H1 (cell line): Measurements from ENCODE around the gene UXT. TPM values are rescaled to one million over a fixed set of nuclear protein-coding genes. Genes with fewer than 3 reads are reported as not detected.

Source experiments
- CTCF ChIA-PET: fragments of 300-600 bp; sonication (Branson Sonifier 250); formaldehyde crosslinking; loops from one replicate; lab custom pipeline; 2021; ENCODE audit not compliant: partially characterized antibody; lab: Charles Lee
- POLR2A ChIA-PET: fragments of 300-600 bp; sonication (Branson Sonifier 250); formaldehyde crosslinking; loops from one replicate; lab custom pipeline; 2021; ENCODE audit warnings: inconsistent platforms; ENCODE audit not compliant: partially characterized antibody; lab: Charles Lee
- DNase-seq, 2 experiments: peaks; one replicate each; pipeline versions ENCODE4 v3.0.0 to v3.0.0-alpha.2; 2010 to 2022; ENCODE audit warnings: low spot score in 2 of 2, low read depth in 1 of 2, mixed read lengths in 1 of 2
- FAIRE-seq: peaks from 2 replicates; lab custom pipeline; 2011; peaks lifted over from hg19 to GRCh38; lab: Jason Lieb, UNC
- H2AFZ ChIP-seq: 2 replicates; pipeline ENCODE4 v1.8.1; 2012; ENCODE audit warnings: low read length, inconsistent platforms
- H2AK5ac ChIP-seq: 2 replicates; pipeline ENCODE4 v1.6.1; 2013; ENCODE audit warnings: low read depth, low read length
- H2BK120ac ChIP-seq: replicated peaks from 2 replicates; pipeline ENCODE3; 2013; ENCODE audit warnings: low read depth, low read length, inconsistent platforms
- H2BK12ac ChIP-seq: 2 replicates; pipeline ENCODE4 v1.6.1; 2013; ENCODE audit warnings: low read depth, low read length
- H2BK15ac ChIP-seq: 2 replicates; pipeline ENCODE4 v1.6.1; 2013; ENCODE audit warnings: low read length
- H2BK20ac ChIP-seq: 2 replicates; pipeline ENCODE4 v1.6.1; 2013; ENCODE audit warnings: low read length
- H2BK5ac ChIP-seq: 2 replicates; pipeline ENCODE4 v1.6.1; 2013; ENCODE audit warnings: low read depth, low read length
- H3K14ac ChIP-seq: 2 replicates; pipeline ENCODE4 v1.6.1; 2013; ENCODE audit warnings: inconsistent platforms; ENCODE audit not compliant: insufficient read length
- H3K18ac ChIP-seq: 2 replicates; pipeline ENCODE4 v1.6.1; 2013; ENCODE audit warnings: low read length; ENCODE audit errors: extremely low read depth
- H3K23ac ChIP-seq: 2 replicates; pipeline ENCODE4 v1.6.1; 2013; ENCODE audit warnings: inconsistent platforms; ENCODE audit not compliant: insufficient read length
- H3K23me2 ChIP-seq: 2 replicates; pipeline ENCODE4 v1.6.1; 2013; ENCODE audit warnings: low read depth, low read length
- H3K27ac ChIP-seq: 2 replicates; pipeline ENCODE4 v1.6.1; 2011; ENCODE audit warnings: low read depth, low read length, inconsistent platforms
- H3K27me3 ChIP-seq, 4 experiments: replicated peaks in 1 of 4; 1 replicate in 1 of 4; 2 replicates in 3 of 4; pipeline versions ENCODE4 v1.6.1 to v1.8.1; 2011 to 2013; ENCODE audit warnings: low read length in 3 of 4, mild to moderate bottlenecking in 3 of 4, inconsistent platforms in 2 of 4, mixed read lengths in 2 of 4, moderate library complexity in 1 of 4; ENCODE audit not compliant: control insufficient read depth in 3 of 4, insufficient read depth in 3 of 4; ENCODE audit errors: extremely low read depth in 1 of 4
- H3K36me3 ChIP-seq, 4 experiments: 2 replicates each; pipeline versions ENCODE4 v1.6.1 to v1.8.1; 2011 to 2013; ENCODE audit warnings: mild to moderate bottlenecking in 4 of 4, low read length in 3 of 4, moderate library complexity in 2 of 4, control low read depth in 1 of 4, inconsistent platforms in 1 of 4; ENCODE audit not compliant: insufficient read depth in 4 of 4, control insufficient read depth in 2 of 4
- H3K4ac ChIP-seq: replicated peaks from 2 replicates; pipeline ENCODE3; 2013; ENCODE audit warnings: low read length, low read depth, mixed read lengths, inconsistent platforms; ENCODE audit not compliant: insufficient read length
- H3K4me1 ChIP-seq, 4 experiments: replicated peaks in 1 of 4; 1 replicate in 1 of 4; 2 replicates in 3 of 4; pipeline versions ENCODE4 v1.6.1 to v1.8.1; 2011 to 2013; ENCODE audit warnings: low read length in 3 of 4, inconsistent platforms in 2 of 4, mixed read lengths in 1 of 4; ENCODE audit not compliant: insufficient read depth in 4 of 4, control insufficient read depth in 3 of 4
- H3K4me2 ChIP-seq, 2 experiments: 2 replicates each; pipeline versions ENCODE4 v1.6.1 to v1.8.1; 2011 to 2013; ENCODE audit warnings: low read depth in 2 of 2, low read length in 2 of 2, control low read depth in 1 of 2, inconsistent platforms in 1 of 2, mild to moderate bottlenecking in 1 of 2; ENCODE audit not compliant: insufficient read depth in 1 of 2
- H3K4me3 ChIP-seq, 4 experiments: fragments of 200-600, 300-600 bp in 1 of 4; sonication (generic), shearing (Covaris generic), sonication (Bioruptor Twin) in 1 of 4; 2 replicates each; pipeline versions ENCODE4 v1.5.1 to v1.8.1; 2011 to 2016; ENCODE audit warnings: low read length in 4 of 4, low read depth in 3 of 4, control low read depth in 2 of 4, inconsistent platforms in 2 of 4, mild to moderate bottlenecking in 2 of 4, mixed read lengths in 1 of 4, moderate library complexity in 1 of 4; ENCODE audit not compliant: insufficient read depth in 2 of 4; ENCODE audit errors: extremely low read depth in 1 of 4
- H3K56ac ChIP-seq: replicated peaks from 2 replicates; pipeline ENCODE3; 2013; ENCODE audit warnings: low read depth, mild to moderate bottlenecking, mixed read lengths, low read length, inconsistent platforms; ENCODE audit not compliant: insufficient read length
- H3K79me1 ChIP-seq: 2 replicates; pipeline ENCODE4 v1.6.1; 2013; ENCODE audit warnings: low read depth, low read length, control low read depth
- H3K79me2 ChIP-seq, 2 experiments: 2 replicates each; pipeline versions ENCODE4 v1.6.1 to v1.8.1; 2012 to 2013; ENCODE audit warnings: low read length in 2 of 2, mild to moderate bottlenecking in 2 of 2, inconsistent platforms in 1 of 2; ENCODE audit not compliant: insufficient read depth in 2 of 2, control insufficient read depth in 1 of 2
- H3K9ac ChIP-seq, 4 experiments: replicated peaks in 1 of 4; 1 replicate in 1 of 4; 2 replicates in 3 of 4; pipeline versions ENCODE4 v1.6.1 to v1.8.1; 2011 to 2013; ENCODE audit warnings: low read depth in 3 of 4, low read length in 3 of 4, control low read depth in 2 of 4, mild to moderate bottlenecking in 2 of 4, moderate library complexity in 2 of 4, inconsistent platforms in 1 of 4; ENCODE audit errors: extremely low read depth in 1 of 4
- H3K9me3 ChIP-seq, 2 experiments: 2 replicates each; pipeline versions ENCODE4 v1.6.1 to v1.8.1; 2012 to 2013; ENCODE audit warnings: mild to moderate bottlenecking in 2 of 2, moderate library complexity in 2 of 2, control low read depth in 1 of 2, inconsistent platforms in 1 of 2, low read depth in 1 of 2, low read length in 1 of 2, mixed read lengths in 1 of 2; ENCODE audit not compliant: insufficient read depth in 2 of 2
- H4K20me1 ChIP-seq, 2 experiments: replicated peaks in 1 of 2; 2 replicates each; pipeline versions ENCODE3 to v1.8.1; 2011 to 2013; ENCODE audit warnings: inconsistent platforms in 2 of 2, low read length in 2 of 2, mild to moderate bottlenecking in 1 of 2; ENCODE audit not compliant: insufficient read depth in 2 of 2, control insufficient read depth in 1 of 2
- H4K5ac ChIP-seq: 2 replicates; pipeline ENCODE4 v1.6.1; 2013; ENCODE audit warnings: low read length, low read depth, mixed read lengths, inconsistent platforms; ENCODE audit not compliant: insufficient read length
- H4K8ac ChIP-seq: 2 replicates; pipeline ENCODE4 v1.8.0; 2013; ENCODE audit warnings: mild to moderate bottlenecking, moderate library complexity, low read length, inconsistent platforms; ENCODE audit not compliant: insufficient read depth; ENCODE audit errors: extremely low read depth
- H4K91ac ChIP-seq: replicated peaks from 2 replicates; pipeline ENCODE3; 2013; ENCODE audit warnings: low read length, mixed read lengths, inconsistent platforms; ENCODE audit not compliant: insufficient read length
- ATF3 ChIP-seq: IDR thresholded peaks from 2 replicates; pipeline ENCODE4 v1.6.1; 2011; ENCODE audit warnings: low read depth, mild to moderate bottlenecking, low read length; ENCODE audit not compliant: insufficient read depth
- BACH1 ChIP-seq: IDR thresholded peaks from 2 replicates; pipeline ENCODE4 v1.6.1; 2012; ENCODE audit warnings: low read length, improper control_type of control experiment
- BRCA1 ChIP-seq: IDR thresholded peaks from 2 replicates; pipeline ENCODE4 v1.6.1; 2012; ENCODE audit warnings: low read depth, low read length, improper control_type of control experiment
- EP300 ChIP-seq, 2 experiments: IDR thresholded peaks; 1 replicate in 1 of 2; 2 replicates in 1 of 2; pipeline ENCODE4 v1.6.1; 2011 to 2012; ENCODE audit warnings: low read depth in 2 of 2, low read length in 2 of 2, mild to moderate bottlenecking in 2 of 2, borderline replicate concordance in 1 of 2, inconsistent platforms in 1 of 2, moderate library complexity in 1 of 2
- GTF2F1 ChIP-seq: IDR thresholded peaks from 2 replicates; pipeline ENCODE4 v1.6.1; 2012; ENCODE audit warnings: low read depth, low read length, improper control_type of control experiment, borderline replicate concordance
- NRF1 ChIP-seq: IDR thresholded peaks from 2 replicates; pipeline ENCODE4 v1.6.1; 2011; ENCODE audit warnings: mild to moderate bottlenecking, low read depth, low read length, improper control_type of control experiment
- POLR2A ChIP-seq, 2 experiments: IDR thresholded peaks; 1 replicate in 1 of 2; 2 replicates in 1 of 2; pipeline ENCODE4 v1.6.1; 2011; ENCODE audit warnings: low read depth in 2 of 2, low read length in 2 of 2, mild to moderate bottlenecking in 2 of 2; ENCODE audit errors: control extremely low read depth in 1 of 2
- POLR2AphosphoS5 ChIP-seq: IDR thresholded peaks from 2 replicates; pipeline ENCODE4 v1.6.1; 2011; ENCODE audit warnings: low read depth, low read length
- RBBP5 ChIP-seq: IDR thresholded peaks from 2 replicates; pipeline ENCODE4 v1.7.1; 2012; ENCODE audit warnings: low read depth, mild to moderate bottlenecking, inconsistent platforms, low read length, moderate library complexity, borderline replicate concordance
- RFX5 ChIP-seq: IDR thresholded peaks from 2 replicates; pipeline ENCODE4 v1.6.1; 2011; ENCODE audit warnings: low read depth, low read length, improper control_type of control experiment, borderline replicate concordance
- SIRT6 ChIP-seq: IDR thresholded peaks from one replicate; pipeline ENCODE4 v1.7.1; 2012; ENCODE audit warnings: low read length, inconsistent platforms
- SP1 ChIP-seq: IDR thresholded peaks from 2 replicates; pipeline ENCODE4 v1.6.1; 2011; ENCODE audit warnings: low read depth, low read length
- SP4 ChIP-seq: IDR thresholded peaks from 2 replicates; pipeline ENCODE4 v1.6.1; 2012; ENCODE audit warnings: low read length, inconsistent platforms
- WGBS, 2 experiments: shearing (Covaris generic) in 1 of 2; methylation state at CpG; one replicate each; pipeline versions ENCODE4 v1.1.6 to v1.1.7; 2013 to 2015; ENCODE audit warnings: low lambda C conversion rate in 2 of 2, mixed read lengths in 2 of 2, inconsistent platforms in 1 of 2, low coverage in 1 of 2, missing lambda C conversion rate in 1 of 2; ENCODE audit not compliant: insufficient replicate concordance in 2 of 2, insufficient coverage in 1 of 2, insufficient read length in 1 of 2; ENCODE audit errors: extremely low coverage in 1 of 2, missing lambda C conversion rate in 1 of 2; 5-methylcytosine and 5-hydroxymethylcytosine counted together
- polyA plus RNA-seq, 7 experiments: library from polyadenylated mRNA; depleted of rRNA in 3 of 7; stranded (reverse) in 5 of 7; unstranded in 2 of 7; fragments of >200 nt in 5 of 7; fragments of 200-250 nt in 2 of 7; gene quantifications; 1 replicate in 5 of 7; 2 replicates in 1 of 7; 4 replicates in 1 of 7; pipeline versions ENCODE4 v1.2.1 to v1.2.3, GENCODE V29; 2011 to 2013; ENCODE audit warnings: missing spikeins in 2 of 7, mixed read lengths in 2 of 7
- total RNA-seq: library from RNA; stranded (reverse); fragmentation: NEBNext Ultra II Directional; extraction: Animal tissue kit (Norgen Biotek cat#: 25700); gene quantifications from 2 replicates; pipeline ENCODE4 v1.2.1, GENCODE V29; 2021

UXT gene
- total and polyA plus RNA-seq, 2 of the 8 experiments (the other 6 are each of a cell fraction or from before 2014, with no cell fraction given), result 69.4 to 116 TPM

DNA sequence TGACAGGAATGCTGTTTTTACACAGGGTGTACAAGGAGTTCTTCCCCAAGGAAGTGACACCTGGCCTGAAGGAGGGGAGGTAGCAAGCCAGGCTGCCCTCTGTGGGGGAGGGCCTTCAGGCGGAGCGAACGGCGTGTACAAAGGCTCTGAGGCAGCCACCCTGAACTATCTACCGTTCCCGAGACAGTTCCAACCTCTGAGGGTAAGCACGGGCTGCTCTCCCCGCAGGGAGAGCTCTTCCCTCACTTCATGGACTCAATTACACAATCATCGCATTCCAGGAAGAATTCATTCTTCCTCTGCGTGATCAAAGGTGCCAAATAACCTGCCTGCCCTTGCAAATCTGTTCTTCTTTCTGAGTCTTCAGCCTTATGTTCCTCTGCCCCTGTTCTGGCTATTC lies 13.4 kb downstream of the UXT start:
- 92% methylated on average over 10 of the region's 10 CpGs; no CpG with 5 or more reads in 1 of the 2 experiments for WGBS, 2 experiments
- no peak overlapping the region for H3K56ac ChIP-seq
- TF ChIP-seq BACH1 (no peak), POLR2A (IDR thresholded peaks at IDR 0.05; ENCODE audit: control extremely low read depth in 1 of 2, low read depth in 2 of 2, low read length in 2 of 2) (no peak), POLR2AphosphoS5 (no peak), GTF2F1 (no peak), ATF3 (no peak), EP300 (IDR thresholded peaks at IDR 0.05; ENCODE audit: borderline replicate concordance in 1 of 2, low read depth in 2 of 2, low read length in 2 of 2) (no peak), RFX5 (no peak), SP4 (no peak), SP1 (no peak), SIRT6 (no peak), BRCA1 (no peak), NRF1 (no peak), RBBP5 (no peak)

More for the DNA sequence above, 13.4 kb downstream of the UXT start:
- H4K91ac ChIP-seq, result no peak overlapping the region
- H3K4me2 ChIP-seq, result no peak overlapping the region
- no peak overlapping the region for H3K18ac ChIP-seq
- peaks cover 4 to 21% of the 10 kb centered on the region in 2 experiments; a peak in 3 of 4 replicates for H3K79me2 ChIP-seq
- DNase-seq, result no peak
- H2BK15ac ChIP-seq, result no peak overlapping the region
- peaks cover 0 to 6% (median 0%) of the 10 kb centered on the region in 4 experiments; a peak in 1 of 7 replicates for H3K4me1 ChIP-seq
- no peak overlapping the region for H2BK20ac ChIP-seq
- H4K5ac ChIP-seq, result no peak overlapping the region
- no peak overlapping the region for H3K4ac ChIP-seq
- H3K79me1 ChIP-seq, result no peaks in the 10 kb centered on the region; the same call in 1 of the 2 replicates
- H2BK5ac ChIP-seq, result no peak overlapping the region
- ChIA-PET POLR2A (no interaction called here), CTCF (interaction anchor here (0.7 to 3.1 kb wide), 9 partner anchors 11 to 199 kb away, joined by 3 to 15 read pairs (median 4); partner anchors contain the start of gene TIMP1)
- no peak overlapping the region for H2BK120ac ChIP-seq
- H3K4me3 ChIP-seq, result no peak overlapping the region
- H4K8ac ChIP-seq, result no peak overlapping the region
- no peak overlapping the region for H3K9ac ChIP-seq
- no peak for FAIRE-seq
- no peak overlapping the region for H3K27ac ChIP-seq
- H3K27me3 ChIP-seq, result no peaks in the 10 kb centered on the region
- no peak overlapping the region for H2AK5ac ChIP-seq
- H4K20me1 ChIP-seq, result peaks cover 0 to 8% of the 10 kb centered on the region in 2 experiments
- no peaks in the 10 kb centered on the region; the same call in 1 of the 2 replicates for H3K23me2 ChIP-seq
- H3K14ac ChIP-seq, result no peak overlapping the region
- peaks cover 5 to 6% of the 10 kb centered on the region in 2 experiments; a peak in 2 of 4 replicates for H3K9me3 ChIP-seq
- no peak overlapping the region for H2AFZ ChIP-seq
- no peak overlapping the region for H3K23ac ChIP-seq
- H2BK12ac ChIP-seq, result no peak overlapping the region
- H3K36me3 ChIP-seq, result peaks cover 2 to 11% (median 7%) of the 10 kb centered on the region in 4 experiments; a peak in 6 of 8 replicates
